ES-I3 (cell line): ENCODE results near the gene OR2W3.
"Not testable (repeated sequence)": the region's sequence is repeated elsewhere in the genome, so short reads cannot be mapped to it uniquely, and the experiment has no call there.

Source experiments
- H3K36me3 ChIP-seq: 2 replicates; pipeline ENCODE4 v1.6.1; 2013; ENCODE audit warnings: mild to moderate bottlenecking, low read length, control low read depth, moderate library complexity; ENCODE audit not compliant: insufficient read depth
- H3K4me1 ChIP-seq: 2 replicates; pipeline ENCODE4 v1.6.1; 2013; ENCODE audit warnings: mild to moderate bottlenecking, control low read depth, low read length; ENCODE audit not compliant: insufficient read depth
- H3K9ac ChIP-seq: 2 replicates; pipeline ENCODE4 v1.6.1; 2013; ENCODE audit warnings: low read depth, mild to moderate bottlenecking, low read length, moderate library complexity
- H3K9me3 ChIP-seq: 2 replicates; pipeline ENCODE4 v1.6.1; 2013; ENCODE audit warnings: mild to moderate bottlenecking, low read length, moderate library complexity; ENCODE audit not compliant: control insufficient read depth, insufficient read depth

Gene OR2W3

GRCh38 chr1:247904122-247904521 is 8.7 kb downstream of the OR2W3 start:
- peaks cover 4% of the 10 kb centered on the region; the same call in 1 of the 2 replicates for H3K9me3 ChIP-seq

GRCh38 chr1:247905181-247905580 is 9.8 kb downstream of the OR2W3 start:
- peaks cover 4% of the 10 kb centered on the region; the same call in 1 of the 2 replicates for H3K9me3 ChIP-seq
- no peaks in the 10 kb centered on the region for H3K4me1 ChIP-seq
- no peak overlapping the region for H3K9ac ChIP-seq
- no peaks in the 10 kb centered on the region for H3K36me3 ChIP-seq

More at GRCh38 chr1:247904122-247904521, 8.7 kb downstream of the OR2W3 start:
- Histone ChIP-seq H3K4me1 (no peaks in the 10 kb centered on the region), H3K36me3 (no peaks in the 10 kb centered on the region), H3K9ac (no peak overlapping the region)

GRCh38 chr1:247905910-247906503 is 10.6 kb downstream of the OR2W3 start:
- H3K36me3 ChIP-seq: no peaks in the 10 kb centered on the region

GRCh38 chr1:247906504-247907047 is 11.2 kb downstream of the OR2W3 start:
- H3K9ac ChIP-seq: no peak overlapping the region
- H3K4me1 ChIP-seq: no peaks in the 10 kb centered on the region
- peaks cover 4% of the 10 kb centered on the region; the same call in 1 of the 2 replicates for H3K9me3 ChIP-seq

More at GRCh38 chr1:247905910-247906503, 10.6 kb downstream of the OR2W3 start:
- Histone ChIP-seq H3K4me1 (no peaks in the 10 kb centered on the region), H3K9ac (no peak overlapping the region), H3K9me3 (peaks cover 4% of the 10 kb centered on the region; the same call in 1 of the 2 replicates)

GRCh38 chr1:247908766-247909165 is 13.4 kb downstream of the OR2W3 start:
- Histone ChIP-seq H3K9me3 (peaks cover 4% of the 10 kb centered on the region; the same call in 1 of the 2 replicates), H3K4me1 (no peaks in the 10 kb centered on the region), H3K36me3 (no peaks in the 10 kb centered on the region), H3K9ac (no peak overlapping the region)

More at GRCh38 chr1:247906504-247907047, 11.2 kb downstream of the OR2W3 start:
- no peaks in the 10 kb centered on the region for H3K36me3 ChIP-seq

GRCh38 chr1:247913786-247914185 is 18.4 kb downstream of the OR2W3 start:
- Histone ChIP-seq H3K4me1 (no peaks in the 10 kb centered on the region), H3K9ac (no peak overlapping the region)

GRCh38 chr1:247914941-247915662 is 19.7 kb downstream of the OR2W3 start:
- no peak overlapping the region for H3K9ac ChIP-seq
- no peaks in the 10 kb centered on the region for H3K9me3 ChIP-seq
- H3K4me1 ChIP-seq: no peaks in the 10 kb centered on the region
- H3K36me3 ChIP-seq: no peaks in the 10 kb centered on the region

More at GRCh38 chr1:247913786-247914185, 18.4 kb downstream of the OR2W3 start:
- Histone ChIP-seq H3K9me3 (peaks cover 3% of the 10 kb centered on the region; the same call in 1 of the 2 replicates), H3K36me3 (no peaks in the 10 kb centered on the region)

- Histone ChIP-seq H3K36me3 (no peaks in the 10 kb centered on the region), H3K9ac (no peak within 1 kb of the TSS), H3K9me3 (no peaks in the 10 kb centered on the region)
These were observed 24.6 kb downstream of the OR2W3 start, which contains the start of gene OR2T8 for GRCh38 chr1:247919952-247920351. OR2T8 (plus strand) TSS chr1:247920252; CDS start chr1:247921018, 766 bp downstream.

GRCh38 chr1:247923941-247924340 is 28.6 kb downstream of the OR2W3 start:
- Histone ChIP-seq H3K9me3 (no peaks in the 10 kb centered on the region), H3K9ac (no peak overlapping the region)

More at GRCh38 chr1:247919952-247920351, 24.6 kb downstream of the OR2W3 start, which contains the start of gene OR2T8:
- no peaks in the 10 kb centered on the region for H3K4me1 ChIP-seq

GRCh38 chr1:247924868-247925267 is 29.5 kb downstream of the OR2W3 start, which contains the start of gene OR2AJ1:
OR2AJ1 (plus strand) TSS chr1:247924889; CDS start chr1:247933769, 8,880 bp downstream.
- no peaks in the 10 kb centered on the region for H3K36me3 ChIP-seq
- no peak within 1 kb of the TSS for H3K9ac ChIP-seq
- no peaks in the 10 kb centered on the region for H3K9me3 ChIP-seq
- H3K4me1 ChIP-seq: no peaks in the 10 kb centered on the region

More at GRCh38 chr1:247923941-247924340, 28.6 kb downstream of the OR2W3 start:
- no peaks in the 10 kb centered on the region for H3K36me3 ChIP-seq
- H3K4me1 ChIP-seq: no peaks in the 10 kb centered on the region

- peaks cover 6% of the 10 kb centered on the region; the same call in 1 of the 2 replicates for H3K9me3 ChIP-seq
- no peaks in the 10 kb centered on the region for H3K36me3 ChIP-seq
- no peak overlapping the region for H3K9ac ChIP-seq
- no peaks in the 10 kb centered on the region for H3K4me1 ChIP-seq
These were observed 38.6 kb downstream of the OR2W3 start for GRCh38 chr1:247933989-247934388.

- H3K36me3 ChIP-seq: no peaks in the 10 kb centered on the region
- no peaks in the 10 kb centered on the region for H3K4me1 ChIP-seq
- H3K9ac ChIP-seq: no peak overlapping the region
- H3K9me3 ChIP-seq: peaks cover 6% of the 10 kb centered on the region; the same call in 1 of the 2 replicates
These were observed 40.4 kb downstream of the OR2W3 start for GRCh38 chr1:247935781-247936180.

GRCh38 chr1:247936415-247936814 is 41.0 kb downstream of the OR2W3 start:
- Histone ChIP-seq H3K9me3 (peaks cover 6% of the 10 kb centered on the region; the same call in 1 of the 2 replicates), H3K4me1 (no peaks in the 10 kb centered on the region), H3K9ac (no peak overlapping the region), H3K36me3 (no peaks in the 10 kb centered on the region)

- H3K9ac ChIP-seq: peak overlapping the region; percentile 89
- H3K4me1 ChIP-seq, H3K9me3 ChIP-seq, H3K36me3 ChIP-seq: not testable (repeated sequence)
These were observed 41.8 kb downstream of the OR2W3 start for GRCh38 chr1:247936965-247937734.
